ENCODE results near the gene STAT5A. TPM values are rescaled to one million over a fixed set of nuclear protein-coding genes. Genes with fewer than 3 reads are reported as not detected.

Gene STAT5A
- total and polyA plus RNA-seq, 11 donors: 4.9 to 44.0 (median 15.6) TPM

DNA sequence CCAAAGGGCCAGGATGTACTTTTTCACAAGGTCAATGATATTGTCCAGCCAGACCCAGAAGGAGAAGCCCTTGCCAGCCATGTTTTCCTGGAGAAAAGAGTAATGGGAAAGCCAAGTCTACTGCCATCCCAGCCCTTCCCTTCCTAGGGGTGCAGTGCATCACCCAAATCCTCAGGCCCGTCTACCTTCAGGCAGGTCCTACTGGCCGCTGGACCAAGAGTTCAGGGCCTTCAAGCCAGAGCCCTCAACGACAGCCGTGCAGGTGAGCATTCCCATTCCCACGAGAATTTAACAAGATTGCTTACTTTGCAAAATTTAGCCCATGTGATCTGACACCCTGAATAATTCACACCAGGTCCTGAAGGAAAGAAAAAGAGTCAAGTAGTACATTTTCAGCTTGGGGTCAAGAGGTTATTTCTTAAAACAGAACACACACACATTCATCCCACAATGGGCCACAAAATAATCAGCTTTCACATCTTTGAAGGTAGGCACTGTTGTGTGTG lies 35.0 kb downstream of the STAT5A start:
- Histone ChIP-seq H3K27me3 (no peaks in the 10 kb centered on the region), H3K9me3 (no peaks in the 10 kb centered on the region), H3K36me3 (peaks cover 6 to 100% (median 95%) of the 10 kb centered on the region in 9 donors), H3K4me1 (peaks cover 0 to 34% (median 16%) of the 10 kb centered on the region in 12 donors), H3K4me3 (no peak overlapping the region), H3K27ac (peak overlapping the region in 4 of 12 donors; percentile 9 to 47 (median 26))
- intact Hi-C loops (cut with DNase I): loop anchor here (1.0 to 10.0 kb wide), 12 partner anchors 64 to 204 kb away; partner anchors contain the start of genes STAT3 (in 3 of the 10) and ATP6V0A1 (in 2 of the 10)
- WGBS, 4 donors: 80 to 91% (median 87%) methylated on average over 5 of the region's 5 CpGs
- TF ChIP-seq CTCF (IDR thresholded peaks at IDR 0.05): no peak
- no peak for TF ChIP-seq POLR2A (IDR thresholded peaks at IDR 0.05)
- ATAC-seq (no peak), DNase-seq (no peak)

DNA sequence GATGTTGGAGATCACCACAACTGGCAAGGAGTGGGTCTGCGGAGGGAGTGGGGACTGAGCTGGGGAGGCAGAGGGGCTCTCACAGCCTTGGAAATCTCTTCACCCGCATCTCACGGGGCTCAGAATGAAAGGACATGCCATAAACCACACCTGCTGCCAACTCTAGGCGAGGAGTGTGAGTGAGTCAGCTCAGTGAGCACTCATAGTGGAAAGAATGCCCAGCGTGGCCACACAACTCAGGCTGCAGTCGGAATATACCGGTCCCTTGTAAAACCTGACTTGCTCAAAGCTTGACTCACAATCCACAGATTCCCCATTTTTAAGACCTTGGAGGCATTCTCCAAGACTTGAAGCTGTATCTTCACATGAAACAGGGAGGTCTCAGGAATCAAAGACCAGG lies 36.7 kb downstream of the STAT5A start:
- WGBS, 4 donors: 57 to 80% (median 69%) methylated on average over 6 to 7 of the region's 7 CpGs
- DNase-seq: peak in 2 of 5 donors; percentile 47 to 52
- H3K4me3 ChIP-seq: no peak overlapping the region
- TF ChIP-seq CTCF (IDR thresholded peaks at IDR 0.05) (no peak), POLR2A (IDR thresholded peaks at IDR 0.05) (no peak)
- peak in 3 of 4 donors; percentile 35 to 66 (median 58) for ATAC-seq
- intact Hi-C loops (cut with DNase I): loop anchor here in 2 of 10 donors (2.0 to 10.0 kb wide), 4 partner anchors 67 to 190 kb away; no protein-coding TSS in a partner anchor
- peaks cover 0 to 37% (median 22%) of the 10 kb centered on the region in 12 donors for H3K4me1 ChIP-seq
- no peaks in the 10 kb centered on the region for H3K9me3 ChIP-seq
- peak overlapping the region in 4 of 12 donors; percentile 15 to 53 (median 30) for H3K27ac ChIP-seq
- H3K36me3 ChIP-seq: peaks cover 6 to 100% (median 99%) of the 10 kb centered on the region in 9 donors
- no peaks in the 10 kb centered on the region for H3K27me3 ChIP-seq

DNA sequence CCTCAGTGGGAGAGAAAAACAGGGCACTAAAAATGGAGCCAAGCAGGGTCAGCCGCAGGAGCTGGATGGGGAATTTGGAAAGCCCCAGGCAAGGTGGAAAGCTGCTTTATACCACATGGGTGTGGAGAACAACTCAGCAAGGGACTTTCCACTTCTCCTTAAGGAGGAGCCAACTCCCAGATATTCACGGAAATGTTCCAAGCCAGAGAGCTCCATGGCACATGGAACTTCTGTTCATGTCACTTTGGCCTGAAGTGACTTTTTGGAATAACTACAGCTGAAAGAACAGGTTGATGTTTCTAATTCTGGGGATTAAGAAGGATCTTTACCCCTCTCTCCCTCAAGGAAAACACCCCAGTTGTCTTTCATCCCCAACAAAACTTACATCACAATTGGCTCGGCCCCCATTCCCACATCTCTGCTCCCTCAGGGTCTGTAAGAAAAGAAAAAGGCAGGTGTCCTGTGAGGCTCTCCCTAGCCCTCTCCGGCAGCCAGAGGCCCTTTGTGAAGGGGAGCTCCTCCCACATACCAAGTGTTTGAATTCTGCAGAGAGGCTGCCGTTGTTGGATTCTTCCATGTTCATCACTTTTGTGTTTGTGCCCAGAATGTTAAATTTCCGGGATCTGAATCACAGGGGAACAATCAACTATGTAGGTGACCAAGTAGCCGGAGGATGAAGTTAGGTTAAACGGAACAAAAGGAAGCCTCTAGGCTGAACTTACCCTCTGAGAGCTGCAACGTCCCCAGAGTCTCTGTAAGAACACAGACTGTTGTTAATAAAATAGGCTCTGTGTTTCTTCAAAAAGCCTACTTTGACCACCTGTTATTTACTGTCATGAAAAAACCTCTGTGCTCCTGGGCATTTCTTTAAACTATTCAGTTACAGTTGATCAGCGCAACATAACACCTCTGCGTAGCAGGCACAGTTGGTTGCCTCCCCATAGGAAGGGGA lies 41.0 kb downstream of the STAT5A start:
- TF ChIP-seq POLR2A (IDR thresholded peaks at IDR 0.05) (no peak), CTCF (IDR thresholded peaks at IDR 0.05) (peak in 1 of 12 donors; percentile 13)
- DNase-seq (no peak), ATAC-seq (peak; percentile 39 to 78 (median 51))
- no peaks in the 10 kb centered on the region for H3K27me3 ChIP-seq
- peak overlapping the region in 11 of 12 donors; percentile 25 to 69 (median 43) for H3K27ac ChIP-seq
- peaks cover 0 to 19% (median 15%) of the 10 kb centered on the region in 12 donors for H3K4me1 ChIP-seq
- H3K36me3 ChIP-seq: peaks cover 11 to 100% (median 100%) of the 10 kb centered on the region in 9 donors
- no peaks in the 10 kb centered on the region for H3K9me3 ChIP-seq
- WGBS, 4 donors: 38 to 54% (median 43%) methylated on average over 11 of the region's 11 CpGs
- H3K4me3 ChIP-seq: no peak overlapping the region
- intact Hi-C loops (cut with DNase I): loop anchor here in 2 of 10 donors (5.0 to 10.0 kb wide), 3 partner anchors 63 to 186 kb away; no protein-coding TSS in a partner anchor

DNA sequence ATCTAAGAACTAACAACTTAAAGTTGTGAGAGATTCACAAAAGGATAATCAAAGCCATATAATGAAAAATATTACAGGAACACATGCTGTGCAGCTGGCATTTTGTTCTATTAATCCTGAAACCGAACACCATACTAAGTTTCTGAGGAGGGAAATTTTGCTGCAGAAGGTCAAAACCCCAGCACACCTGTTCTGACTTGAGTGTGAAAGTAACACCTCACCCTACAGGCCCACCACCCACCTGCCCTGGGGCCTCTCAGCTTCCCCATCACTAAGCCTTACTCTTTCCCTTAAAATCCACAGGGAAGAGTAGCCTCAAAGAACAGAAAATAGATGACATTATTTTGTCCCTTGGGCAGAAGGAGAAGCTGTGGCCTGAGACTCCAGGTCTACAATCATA lies 44.8 kb downstream of the STAT5A start:
- no peak for DNase-seq
- Histone ChIP-seq H3K4me3 (no peak overlapping the region), H3K9me3 (no peaks in the 10 kb centered on the region), H3K36me3 (peaks cover 11 to 97% (median 97%) of the 10 kb centered on the region in 9 donors), H3K4me1 (peaks cover 0 to 28% (median 15%) of the 10 kb centered on the region in 12 donors), H3K27me3 (no peaks in the 10 kb centered on the region), H3K27ac (no peak overlapping the region)
- TF ChIP-seq POLR2A (IDR thresholded peaks at IDR 0.05): no peak
- no peak for TF ChIP-seq CTCF (IDR thresholded peaks at IDR 0.05)
- intact Hi-C loops (cut with DNase I): no loop called here
- ATAC-seq: no peak
- 92 to 96% (median 93%) methylated on average over 1 of the region's 1 CpG for WGBS, 4 donors

Data from heart left ventricle (tissue), 16 donors.